ENCODE results near the gene CYB561.

Gene CYB561, protein sequence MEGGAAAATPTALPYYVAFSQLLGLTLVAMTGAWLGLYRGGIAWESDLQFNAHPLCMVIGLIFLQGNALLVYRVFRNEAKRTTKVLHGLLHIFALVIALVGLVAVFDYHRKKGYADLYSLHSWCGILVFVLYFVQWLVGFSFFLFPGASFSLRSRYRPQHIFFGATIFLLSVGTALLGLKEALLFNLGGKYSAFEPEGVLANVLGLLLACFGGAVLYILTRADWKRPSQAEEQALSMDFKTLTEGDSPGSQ

GRCh38 chr17:63445954-63446752, at the start of gene CYB561:
CYB561 (minus strand) TSS chr17:63446306; CDS start chr17:63437547, 8,759 bp downstream.
- peak; percentile 51 to 72 for DNase-seq

GRCh38 chr17:63495491-63495890, 49.4 kb upstream of the CYB561 start:
- DNase-seq, result no peak

- DNase-seq, result no peak
Measured at GRCh38 chr17:63494300-63494928, 48.3 kb upstream of the CYB561 start.

GRCh38 chr17:63493411-63493810, 47.3 kb upstream of the CYB561 start:
- no peak for DNase-seq

GRCh38 chr17:63492940-63493339, 46.8 kb upstream of the CYB561 start:
- no peak for DNase-seq

GRCh38 chr17:63491977-63492618, 46.0 kb upstream of the CYB561 start:
- DNase-seq, result no peak

GRCh38 chr17:63491413-63491812, 45.3 kb upstream of the CYB561 start:
- no peak for DNase-seq

DNA sequence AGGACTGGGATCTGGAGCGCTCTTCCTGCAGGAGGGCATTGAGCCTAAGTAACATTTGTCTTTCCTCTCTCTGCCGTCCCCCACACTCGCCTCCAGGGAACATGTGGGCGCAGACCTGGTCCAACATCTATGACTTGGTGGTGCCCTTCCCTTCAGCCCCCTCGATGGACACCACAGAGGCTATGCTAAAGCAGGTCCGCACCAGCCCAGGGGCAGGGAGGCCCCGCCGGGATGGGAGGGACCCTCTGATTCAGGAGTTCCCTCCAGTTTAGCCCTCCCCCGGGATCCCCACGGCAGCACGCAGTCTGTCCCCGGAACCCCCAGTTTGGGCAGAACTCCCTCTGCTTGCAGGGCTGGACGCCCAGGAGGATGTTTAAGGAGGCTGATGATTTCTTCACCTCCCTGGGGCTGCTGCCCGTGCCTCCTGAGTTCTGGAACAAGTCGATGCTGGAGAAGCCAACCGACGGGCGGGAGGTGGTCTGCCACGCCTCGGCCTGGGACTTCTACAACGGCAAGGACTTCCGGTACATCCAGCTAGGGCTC, 44.8 kb upstream of the CYB561 start:
- DNase-seq, result no peak

DNA sequence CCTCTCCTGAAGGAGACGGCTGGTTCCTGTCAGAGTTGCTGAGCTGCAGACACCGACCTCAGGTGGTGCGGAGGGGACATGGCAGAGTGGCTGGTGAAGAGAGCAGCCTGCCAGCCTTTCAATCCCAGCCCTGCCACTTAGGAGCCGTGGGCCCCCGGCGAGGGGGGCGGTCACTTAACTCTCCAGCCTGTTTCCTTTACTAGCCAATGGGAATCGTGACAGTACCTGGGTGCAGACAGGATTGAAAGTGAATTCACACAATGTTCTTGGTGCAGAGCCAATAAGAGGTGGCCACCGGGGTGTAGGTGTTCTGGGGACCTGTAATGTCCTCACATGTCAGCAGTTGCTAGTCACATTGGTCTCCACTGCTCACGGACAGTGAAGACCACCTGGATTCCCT, 44.2 kb upstream of the CYB561 start:
- no peak for DNase-seq

DNA sequence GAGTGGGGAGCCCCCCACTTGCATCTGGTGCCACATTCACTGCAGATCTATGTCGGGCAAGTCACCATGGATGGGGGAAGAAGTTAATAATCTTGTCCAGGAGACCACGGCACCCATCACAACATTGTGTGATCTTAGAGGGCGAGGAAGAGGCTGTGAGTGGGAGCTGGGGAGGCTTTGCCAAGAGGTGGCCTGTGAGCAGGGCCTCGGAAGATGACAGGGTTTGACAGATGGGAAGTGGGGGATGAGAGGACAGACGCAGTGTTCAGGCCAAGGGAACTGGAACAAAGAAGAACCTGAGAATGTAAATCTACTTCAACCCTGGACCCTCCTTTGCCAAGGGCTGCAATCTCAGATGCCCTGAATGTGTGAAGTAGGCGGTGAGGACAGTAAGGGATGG, 43.2 kb upstream of the CYB561 start:
- no peak for DNase-seq

- no peak for DNase-seq
Measured at GRCh38 chr17:63488851-63489250, 42.7 kb upstream of the CYB561 start.

- no peak for DNase-seq
Measured at GRCh38 chr17:63487014-63487339, 40.9 kb upstream of the CYB561 start.

GRCh38 chr17:63486317-63487013, 40.4 kb upstream of the CYB561 start:
- DNase-seq, result no peak

GRCh38 chr17:63483655-63484575, 37.8 kb upstream of the CYB561 start:
- DNase-seq, result no peak

GRCh38 chr17:63483038-63483437, 36.9 kb upstream of the CYB561 start:
- no peak for DNase-seq

GRCh38 chr17:63482509-63482908, 36.4 kb upstream of the CYB561 start:
- no peak for DNase-seq

- DNase-seq, result no peak
Measured at GRCh38 chr17:63481488-63481870, 35.4 kb upstream of the CYB561 start.

DNA sequence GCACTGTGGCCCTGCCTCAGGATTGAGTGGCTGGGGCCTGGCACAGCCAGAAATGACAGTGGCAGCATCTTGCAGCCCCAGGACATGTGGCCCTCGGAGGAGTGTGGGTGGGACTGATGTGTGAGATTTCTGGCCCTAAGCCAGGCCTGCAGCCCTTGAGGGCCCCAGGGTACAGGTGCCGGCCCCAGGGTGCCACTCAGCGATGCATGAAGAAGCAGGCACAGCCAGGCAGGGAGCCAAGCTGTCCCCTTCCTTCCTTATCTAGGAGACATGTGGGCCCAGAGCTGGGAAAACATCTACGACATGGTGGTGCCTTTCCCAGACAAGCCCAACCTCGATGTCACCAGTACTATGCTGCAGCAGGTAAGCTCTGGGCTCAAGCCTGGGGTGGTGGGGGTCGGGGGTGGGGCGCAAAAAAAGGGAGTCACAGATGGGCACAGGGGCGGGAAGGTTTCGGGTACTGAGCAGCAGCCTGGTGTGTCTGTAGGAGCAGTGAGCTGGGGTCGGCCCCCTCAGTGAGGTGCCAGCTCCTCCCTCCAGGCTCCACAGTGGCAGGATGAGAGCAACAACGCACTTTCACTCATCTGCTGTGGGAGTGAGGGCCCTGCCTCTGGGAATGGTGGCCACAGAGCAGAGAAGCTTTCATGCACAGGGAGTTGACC, 34.9 kb upstream of the CYB561 start:
- DNase-seq, result no peak

DNA sequence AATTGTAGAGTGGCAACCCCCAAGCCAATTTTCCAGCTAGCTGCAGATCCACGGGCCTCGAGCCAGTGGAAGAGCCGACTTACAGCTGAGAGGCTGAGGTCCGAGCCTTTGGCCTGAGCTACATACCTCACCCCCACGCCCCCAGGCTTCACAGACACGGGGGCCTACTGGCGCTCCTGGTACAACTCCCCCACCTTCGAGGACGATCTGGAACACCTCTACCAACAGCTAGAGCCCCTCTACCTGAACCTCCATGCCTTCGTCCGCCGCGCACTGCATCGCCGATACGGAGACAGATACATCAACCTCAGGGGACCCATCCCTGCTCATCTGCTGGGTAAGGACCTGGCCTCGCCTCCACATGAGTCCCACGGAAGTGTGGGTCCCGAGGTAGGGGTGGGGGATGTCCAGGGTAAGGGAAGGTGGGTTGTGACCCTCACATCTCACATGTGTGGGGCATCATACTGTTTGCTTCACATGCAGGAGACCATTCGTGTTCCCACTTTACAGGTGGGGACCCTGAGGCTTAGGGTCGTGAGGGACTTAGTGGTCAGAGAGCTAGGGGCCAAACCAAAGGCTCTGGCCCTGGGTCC, 34.2 kb upstream of the CYB561 start:
- DNase-seq, result no peak

GRCh38 chr17:63479495-63480184, 33.5 kb upstream of the CYB561 start:
- no peak for DNase-seq

All from activated CD4-positive, alpha-beta T cell treated with anti-CD3 and anti-CD28 coated beads for 4 hours (primary cell).